Caki2 (cell line): ENCODE results near the gene CCDC152. TPM values are rescaled to one million over a fixed set of nuclear protein-coding genes. Genes with fewer than 3 reads are reported as not detected.

Source experiments
- DNase-seq: peaks from one replicate; pipeline ENCODE4 v3.0.0-alpha.2; 2015; ENCODE audit warnings: low read depth
- in situ Hi-C: cut with HindIII; loops from 2 replicates; pipeline ENCODE4 v1.10.0; 2016; ENCODE audit warnings: low sequenced_read_pairs, low pct_unique_long_range_greater_than_20kb, mixed read lengths
- total RNA-seq: library from RNA; depleted of rRNA; stranded (reverse); fragments of >200 nt; shearing (Covaris generic); gene quantifications from 2 replicates; pipeline ENCODE4 v1.2.3, GENCODE V29; 2014; ENCODE audit warnings: low replicate concordance

Gene CCDC152
- total RNA-seq, 1 experiment from 2014 or later: not detected

DNA sequence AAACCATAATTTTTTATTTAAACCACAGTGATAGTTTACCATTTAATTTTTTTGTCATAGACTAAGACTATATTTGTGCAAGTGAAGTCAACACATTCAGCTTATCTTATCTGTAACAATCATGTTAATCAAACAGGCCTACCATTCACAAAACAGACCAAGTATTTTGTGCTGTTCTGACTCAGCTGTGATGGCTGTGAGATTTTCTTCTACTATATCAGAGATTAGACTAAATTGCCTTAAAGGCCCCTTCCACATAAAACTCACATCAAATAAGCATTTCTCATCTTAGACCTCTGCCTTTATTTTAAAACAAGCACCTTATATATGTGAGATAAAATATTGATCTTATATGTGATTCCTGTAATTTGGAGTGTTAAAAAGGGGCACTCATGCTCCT is 13.4 kb downstream of the CCDC152 start:
- DNase-seq: no peak
- in situ Hi-C loops: no loop called here

DNA sequence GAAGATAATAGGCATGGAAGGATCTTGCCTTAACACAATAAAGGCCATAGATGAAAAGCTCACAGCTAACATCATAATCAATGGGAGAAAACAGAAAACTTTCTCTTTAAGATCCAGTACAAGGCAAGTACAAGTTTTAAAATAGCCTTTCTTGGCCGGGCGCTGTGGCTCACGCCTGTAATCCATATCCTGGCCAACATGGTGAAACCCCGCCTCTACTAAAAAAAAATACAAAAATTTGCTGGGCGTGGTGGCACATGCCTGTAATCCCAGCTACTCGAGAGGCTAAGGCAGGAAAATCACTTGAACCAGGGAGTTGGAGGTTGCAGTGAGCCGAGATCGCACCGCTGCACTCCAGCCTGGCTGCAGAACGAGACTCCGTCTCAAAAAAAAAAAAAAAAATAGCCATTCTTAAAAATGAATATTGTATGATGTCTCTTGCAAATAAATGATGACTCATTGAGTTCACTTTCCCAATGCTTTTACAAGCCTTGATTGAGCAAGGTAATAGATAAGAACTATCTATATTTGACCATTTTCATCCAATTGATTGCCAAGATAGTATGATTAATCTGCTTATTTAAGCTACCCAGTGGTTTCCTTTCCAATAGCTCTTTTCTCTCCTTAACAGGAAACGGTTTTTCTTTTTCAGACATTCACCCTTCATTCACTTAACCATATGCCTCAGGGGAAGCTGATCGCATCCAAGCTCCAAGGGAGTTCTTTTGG is 15.8 kb downstream of the CCDC152 start:
- DNase-seq: no peak
- in situ Hi-C loops: no loop called here

DNA sequence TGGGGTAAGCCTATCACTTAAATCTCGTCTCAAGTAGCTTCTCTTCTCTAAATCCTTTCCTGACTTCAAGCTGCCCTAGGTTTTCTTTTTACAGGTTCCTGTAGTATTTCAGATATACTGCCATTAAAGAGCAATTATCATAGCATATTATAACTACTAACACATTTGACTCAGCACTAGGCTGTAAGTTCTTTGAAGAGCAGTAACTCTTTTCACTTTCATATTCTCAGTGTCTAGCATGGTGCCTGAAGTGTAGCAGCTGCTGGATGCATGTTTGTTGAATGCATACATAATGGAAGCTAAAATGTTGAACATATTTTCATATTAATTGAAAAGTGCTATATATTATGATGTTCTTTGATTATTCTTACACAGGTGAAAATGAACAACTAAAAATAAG is 22.5 kb downstream of the CCDC152 start:
- in situ Hi-C loops: no loop called here
- no peak for DNase-seq

DNA sequence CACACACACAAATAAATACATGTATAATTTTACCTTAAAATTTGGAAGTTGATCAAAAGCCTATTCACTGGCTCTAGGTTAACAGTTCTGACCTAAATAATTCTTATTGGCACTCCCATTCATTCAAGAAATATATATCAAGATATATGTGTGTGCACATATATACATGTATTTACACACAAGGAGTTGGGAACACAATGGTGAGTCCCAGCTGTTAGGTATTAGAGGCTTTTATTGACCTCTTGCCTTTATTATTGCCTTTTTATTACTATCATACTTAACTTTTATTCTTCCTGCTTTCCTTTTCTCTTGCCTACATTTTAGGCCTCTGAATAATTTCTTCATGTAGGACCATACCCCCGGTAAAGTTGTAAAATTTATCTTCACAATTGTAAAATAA is 25.0 kb downstream of the CCDC152 start:
- in situ Hi-C loops: no loop called here
- DNase-seq: no peak

DNA sequence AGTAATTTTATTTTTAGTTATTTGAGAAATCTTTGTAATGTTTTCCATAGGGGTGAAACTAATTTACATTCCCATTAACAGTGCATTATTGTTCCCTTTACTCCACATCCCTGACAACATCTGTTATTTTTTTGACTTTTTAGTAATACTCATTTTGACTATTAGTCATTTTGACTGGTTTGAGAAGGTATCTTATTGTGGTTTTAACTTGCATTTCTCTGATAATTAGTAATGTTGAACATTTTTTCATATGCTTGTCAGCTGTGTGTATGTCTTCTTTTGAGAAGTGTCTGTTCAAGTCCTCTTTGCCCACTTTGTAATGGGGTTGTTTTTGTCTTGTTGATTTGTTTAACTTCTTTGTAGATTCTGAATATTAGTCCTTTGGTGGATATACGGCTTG is 27.5 kb downstream of the CCDC152 start:
- no peak for DNase-seq
- in situ Hi-C loops: no loop called here

GRCh38 chr5:42785756-42786155 is 29.1 kb downstream of the CCDC152 start:
- in situ Hi-C loops: no loop called here
- no peak for DNase-seq

GRCh38 chr5:42787073-42787472 is 30.5 kb downstream of the CCDC152 start:
- in situ Hi-C loops: no loop called here
- DNase-seq: no peak

DNA sequence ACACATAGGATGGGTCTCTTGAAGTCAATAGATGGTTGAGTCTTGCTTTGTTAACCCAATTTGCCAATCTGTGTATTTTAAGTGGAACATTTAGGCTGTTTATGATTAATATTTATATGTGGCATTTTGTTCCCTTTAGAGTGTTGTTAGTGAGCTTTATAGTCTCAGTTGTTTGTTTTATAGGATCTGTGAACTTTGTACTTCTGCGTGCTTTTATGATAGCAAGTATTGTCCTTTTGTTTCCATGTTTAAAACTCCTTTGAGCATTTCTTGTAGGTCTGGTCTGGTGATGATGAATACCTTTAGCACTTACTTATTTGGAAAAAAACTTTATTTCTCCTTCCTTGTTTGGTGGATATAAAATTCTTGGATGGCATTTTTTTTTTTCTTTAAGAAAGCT is 31.2 kb downstream of the CCDC152 start:
- no peak for DNase-seq
- in situ Hi-C loops: no loop called here

DNA sequence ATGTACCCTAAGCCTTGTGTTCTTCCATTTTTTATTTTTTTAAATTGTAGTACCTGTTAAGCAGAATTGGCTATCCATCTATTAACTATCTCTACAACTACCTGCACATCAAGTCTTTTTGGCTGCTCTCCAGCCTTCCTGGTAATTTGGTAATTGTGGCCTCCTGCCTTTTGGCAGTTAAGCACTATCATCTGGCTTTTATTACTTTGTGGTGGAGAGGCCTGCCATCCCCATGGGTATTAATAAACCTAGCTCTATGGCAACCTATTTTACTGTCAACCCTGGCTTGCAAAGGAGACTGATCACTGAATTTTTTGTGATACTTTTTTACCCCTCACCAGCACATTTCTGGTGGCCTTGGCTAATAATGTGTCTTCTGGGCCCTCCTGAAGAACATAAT is 34.5 kb downstream of the CCDC152 start:
- DNase-seq: no peak
- in situ Hi-C loops: no loop called here

- DNase-seq: no peak
- in situ Hi-C loops: no loop called here
Measured at GRCh38 chr5:42798284-42799240, 41.9 kb downstream of the CCDC152 start.

- in situ Hi-C loops: no loop called here
- DNase-seq: no peak
Measured at GRCh38 chr5:42799241-42799608, 42.6 kb downstream of the CCDC152 start.

DNA sequence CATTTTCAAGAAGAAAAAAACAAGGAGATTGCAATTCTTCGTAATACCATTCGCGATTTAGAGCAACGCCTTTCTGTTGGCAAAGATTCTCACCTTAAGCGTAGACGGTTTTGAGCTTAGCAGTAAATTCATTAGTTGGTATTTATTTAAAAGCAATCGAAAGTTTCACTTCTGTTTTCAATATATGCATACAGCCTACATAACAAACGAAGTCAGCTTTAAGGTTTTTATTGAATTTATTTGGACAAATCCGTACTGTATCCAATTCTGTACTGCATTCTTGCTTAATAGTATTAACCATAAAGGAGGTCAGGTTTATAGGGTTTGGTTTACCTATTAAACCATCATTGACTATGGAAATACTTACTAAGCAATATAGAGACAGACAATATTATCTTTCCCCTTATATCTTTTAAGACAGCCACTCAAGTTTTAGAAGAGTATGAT is 43.1 kb downstream of the CCDC152 start:
- DNase-seq: no peak
- in situ Hi-C loops: no loop called here

DNA sequence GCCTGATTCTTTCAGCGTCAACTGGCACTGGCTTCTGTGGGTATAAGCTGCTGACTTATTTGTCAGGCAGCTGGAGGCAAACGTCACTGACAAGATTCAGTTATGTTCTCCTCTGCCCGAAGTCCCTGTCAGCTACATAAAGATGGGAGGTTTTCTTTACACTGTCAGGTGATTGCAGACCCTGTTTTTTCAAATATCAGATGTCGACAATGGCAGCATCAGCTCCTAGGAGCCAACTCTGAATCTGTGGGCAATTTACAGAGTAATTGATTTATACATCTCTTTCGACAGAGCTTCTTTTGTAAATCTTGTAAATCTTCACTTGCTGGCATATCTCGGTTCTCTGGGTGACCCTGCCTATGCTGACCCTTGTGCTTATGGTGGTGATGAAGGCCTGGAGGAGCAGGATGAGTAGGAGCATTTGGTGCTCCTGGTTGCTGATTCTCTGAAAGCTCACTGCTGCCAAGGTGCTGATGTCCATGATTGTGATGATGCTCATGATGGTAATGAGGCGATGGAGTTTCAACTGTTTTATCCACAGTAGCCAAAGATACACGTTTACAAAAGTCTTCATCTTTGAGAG is 44.2 kb downstream of the CCDC152 start:
- DNase-seq: no peak
- in situ Hi-C loops: no loop called here

DNA sequence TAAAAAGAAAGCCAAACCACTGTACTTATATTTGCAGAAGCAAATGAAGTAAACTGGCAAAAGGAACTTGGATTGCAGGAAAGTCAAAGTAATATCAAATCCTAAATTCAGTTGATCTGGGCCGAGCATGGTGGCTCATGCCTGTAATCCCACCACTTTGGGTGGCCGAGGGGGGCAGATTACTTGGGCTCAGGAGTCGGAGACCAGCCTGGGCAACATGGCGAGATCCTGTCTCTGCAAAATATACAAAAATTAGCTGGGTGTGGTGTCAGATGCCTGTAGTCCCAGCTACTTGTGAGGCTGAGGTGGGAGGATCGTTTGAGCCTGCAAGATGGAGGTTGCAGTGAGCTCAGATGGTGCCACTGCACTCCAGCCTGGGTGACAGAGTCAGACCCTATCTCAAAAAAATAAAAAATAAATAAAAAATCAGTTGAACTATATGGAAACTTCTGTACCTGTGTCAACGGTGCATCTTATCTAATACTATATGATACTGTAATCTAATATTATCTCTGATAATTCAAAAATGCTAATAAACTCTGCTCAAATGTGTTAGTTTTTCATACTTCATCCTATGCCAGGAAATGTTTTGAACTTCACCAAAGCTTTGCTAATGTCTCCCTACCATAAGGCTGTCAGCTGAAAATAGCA is 45.0 kb downstream of the CCDC152 start:
- no peak for DNase-seq
- in situ Hi-C loops: no loop called here

- in situ Hi-C loops: no loop called here
- DNase-seq: no peak
Measured at GRCh38 chr5:42804717-42805339, 48.2 kb downstream of the CCDC152 start.

- DNase-seq: no peak
- in situ Hi-C loops: no loop called here
Measured at GRCh38 chr5:42806004-42806700, 49.5 kb downstream of the CCDC152 start.

DNA sequence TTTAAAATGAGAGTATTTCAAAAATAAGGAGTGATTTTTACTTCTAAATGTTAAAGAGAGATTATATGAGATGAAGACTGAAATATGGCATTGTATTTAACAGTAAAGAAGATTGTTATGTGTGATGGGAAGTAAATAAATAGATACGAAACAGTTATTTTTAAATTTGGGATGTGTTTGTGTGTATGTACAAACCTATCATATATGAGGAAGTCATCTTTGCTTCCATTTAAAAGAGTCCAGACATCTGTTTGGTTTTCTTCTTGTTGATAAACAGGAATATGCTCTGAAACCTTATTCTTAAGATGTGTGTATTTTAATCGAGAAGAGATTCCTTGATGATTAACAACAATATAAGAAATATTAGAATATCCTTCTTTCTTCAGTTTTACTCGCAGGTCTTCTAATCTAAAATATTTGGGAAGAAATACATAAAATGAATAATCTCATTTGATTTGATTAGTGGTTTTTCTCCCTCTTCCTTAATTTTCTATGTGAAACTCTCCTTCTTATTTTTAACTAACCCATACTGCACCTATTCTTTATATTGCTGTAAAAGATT is 50.2 kb downstream of the CCDC152 start:
- in situ Hi-C loops: no loop called here
- no peak for DNase-seq
